Breast epithelium (tissue), 4 donors: ENCODE results near the gene RPIA. TPM values are rescaled to one million over a fixed set of nuclear protein-coding genes. Genes with fewer than 3 reads are reported as not detected.
A peak's percentile ranks its signal among the peaks of the same experiment; 100 is the strongest.

Source experiments
- DNase-seq, 2 donors: peaks; one replicate each; pipeline ENCODE4 v3.0.0-alpha.2; 2019; ENCODE audit warnings: low spot score in 2 of 2
- H3K27ac ChIP-seq, 2 donors: fragments of 200-600 bp; sonication (generic) in 1 of 2; one replicate each; pipeline ENCODE4 v1.5.1; 2016 to 2019; ENCODE audit warnings: mild to moderate bottlenecking in 1 of 2
- H3K27me3 ChIP-seq, 2 donors: fragments of 200-600 bp; sonication (generic) in 1 of 2; one replicate each; pipeline versions ENCODE4 v1.5.1 to v1.6.0; 2017 to 2019; ENCODE audit warnings: control low read depth in 1 of 2, mild to moderate bottlenecking in 1 of 2
- H3K36me3 ChIP-seq: fragments of 200-600 bp; one replicate; pipeline ENCODE4 v1.5.1; 2019
- H3K4me1 ChIP-seq, 2 donors: fragments of 200-600 bp; sonication (generic); one replicate each; pipeline ENCODE4 v1.5.1; 2016 to 2019; ENCODE audit warnings: control low read depth in 1 of 2
- H3K4me3 ChIP-seq, 3 donors: fragments of 200-600 bp; sonication (generic); 1 replicate in 2 of 3; 2 replicates in 1 of 3; pipeline ENCODE4 v1.5.1; 2016 to 2019; ENCODE audit warnings: mild to moderate bottlenecking in 3 of 3, moderate library complexity in 2 of 3
- H3K9me3 ChIP-seq, 2 donors: fragments of 200-600 bp; sonication (generic) in 1 of 2; one replicate each; pipeline ENCODE4 v1.5.1; 2016 to 2019; ENCODE audit warnings: control low read depth in 1 of 2
- CTCF ChIP-seq, 3 donors: fragments of 450-650 bp; IDR thresholded peaks; one replicate each; pipeline ENCODE4 v1.5.1; 2016 to 2017; ENCODE audit warnings: antibody characterized with exemption in 3 of 3, mild to moderate bottlenecking in 3 of 3, moderate library complexity in 3 of 3
- POLR2A ChIP-seq: fragments of 450-650 bp; IDR thresholded peaks from one replicate; pipeline ENCODE4 v1.6.1; 2016; ENCODE audit warnings: antibody characterized with exemption, mild to moderate bottlenecking, moderate library complexity
- POLR2AphosphoS5 ChIP-seq, 3 donors: sonication (generic); formaldehyde crosslinking; IDR thresholded peaks; one replicate each; pipeline ENCODE4 v1.6.1; 2017; ENCODE audit warnings: antibody characterized with exemption in 3 of 3
- intact Hi-C: fragments of 100-400 bp; cut with DNase I; formaldehyde crosslinking; loops from one replicate; pipeline ENCODE4 v1.15.1; 2023; ENCODE audit warnings: low total_unique reads
- total RNA-seq, 3 donors: library from RNA; depleted of rRNA; stranded (reverse); fragments of >200 nt; gene quantifications; one replicate each; pipeline ENCODE4 v1.1.0, GENCODE V29; 2016

RPIA gene
- total RNA-seq, 3 donors from 2014 or later: 9.9 to 15.4 (median 10.4) TPM

GRCh38 chr2:88657131-88657530 lies 34.3 kb upstream of the RPIA start:
- intact Hi-C loops: no loop called here
- no peaks in the 10 kb centered on the region for H3K9me3 ChIP-seq
- TF ChIP-seq POLR2A (no peak), POLR2AphosphoS5 (IDR thresholded peaks at IDR 0.05) (no peak), CTCF (IDR thresholded peaks at IDR 0.05) (no peak)
- no peak for DNase-seq
- no peak overlapping the region for H3K4me3 ChIP-seq
- no peaks in the 10 kb centered on the region for H3K27me3 ChIP-seq
- no peaks in the 10 kb centered on the region for H3K4me1 ChIP-seq
- peak overlapping the region in 1 of 2 donors; percentile 13 for H3K27ac ChIP-seq
- H3K36me3 ChIP-seq: no peaks in the 10 kb centered on the region

GRCh38 chr2:88658326-88658725 lies 33.1 kb upstream of the RPIA start:
- Histone ChIP-seq H3K4me1 (no peaks in the 10 kb centered on the region), H3K36me3 (no peaks in the 10 kb centered on the region), H3K27me3 (no peaks in the 10 kb centered on the region), H3K27ac (peak overlapping the region; percentile 72 to 86), H3K4me3 (no peak overlapping the region), H3K9me3 (no peaks in the 10 kb centered on the region)
- DNase-seq: no peak
- intact Hi-C loops: no loop called here
- TF ChIP-seq POLR2AphosphoS5 (IDR thresholded peaks at IDR 0.05) (no peak), POLR2A (no peak), CTCF (IDR thresholded peaks at IDR 0.05) (no peak)

GRCh38 chr2:88658881-88659537 lies 32.5 kb upstream of the RPIA start:
- no peaks in the 10 kb centered on the region for H3K4me1 ChIP-seq
- no peak for TF ChIP-seq POLR2A
- no peak for TF ChIP-seq CTCF (IDR thresholded peaks at IDR 0.05)
- no peak for TF ChIP-seq POLR2AphosphoS5 (IDR thresholded peaks at IDR 0.05)
- no peaks in the 10 kb centered on the region for H3K9me3 ChIP-seq
- H3K27ac ChIP-seq: peak overlapping the region; percentile 72 to 86
- DNase-seq: no peak
- intact Hi-C loops: no loop called here
- no peaks in the 10 kb centered on the region for H3K36me3 ChIP-seq
- H3K4me3 ChIP-seq: peak overlapping the region in 1 of 3 donors; percentile 32
- no peaks in the 10 kb centered on the region for H3K27me3 ChIP-seq

- Histone ChIP-seq H3K36me3 (no peaks in the 10 kb centered on the region), H3K4me3 (peak overlapping the region in 1 of 3 donors; percentile 32), H3K27me3 (no peaks in the 10 kb centered on the region), H3K4me1 (no peaks in the 10 kb centered on the region), H3K27ac (peak overlapping the region; percentile 72 to 86), H3K9me3 (no peaks in the 10 kb centered on the region)
- intact Hi-C loops: no loop called here
- no peak for TF ChIP-seq CTCF (IDR thresholded peaks at IDR 0.05)
- TF ChIP-seq POLR2AphosphoS5 (IDR thresholded peaks at IDR 0.05): peak in 1 of 3 donors; percentile 35
- peak in 1 of 2 donors; percentile 59 for DNase-seq
Measured at GRCh38 chr2:88659538-88659915, 31.9 kb upstream of the RPIA start.

- no peaks in the 10 kb centered on the region for H3K27me3 ChIP-seq
- H3K36me3 ChIP-seq: no peaks in the 10 kb centered on the region
- intact Hi-C loops: no loop called here
- H3K4me3 ChIP-seq: no peak overlapping the region
- H3K27ac ChIP-seq: peak overlapping the region; percentile 72 to 86
- DNase-seq: no peak
- H3K9me3 ChIP-seq: no peaks in the 10 kb centered on the region
- no peaks in the 10 kb centered on the region for H3K4me1 ChIP-seq
- no peak for TF ChIP-seq POLR2AphosphoS5 (IDR thresholded peaks at IDR 0.05)
- no peak for TF ChIP-seq CTCF (IDR thresholded peaks at IDR 0.05)
- no peak for TF ChIP-seq POLR2A
Measured at GRCh38 chr2:88660622-88661021, 30.9 kb upstream of the RPIA start.
